Activated CD4-positive, alpha-beta T cell treated with anti-CD3 and anti-CD28 coated beads, Interleukin-2, amount 50 U/mL, for 4 hours (primary cell): Measurements from ENCODE around the gene COL9A1.

Source experiments
- DNase-seq, 2 experiments: peaks; one replicate each; pipeline ENCODE4 v3.0.0-alpha.2; 2020

COL9A1 gene

DNA sequence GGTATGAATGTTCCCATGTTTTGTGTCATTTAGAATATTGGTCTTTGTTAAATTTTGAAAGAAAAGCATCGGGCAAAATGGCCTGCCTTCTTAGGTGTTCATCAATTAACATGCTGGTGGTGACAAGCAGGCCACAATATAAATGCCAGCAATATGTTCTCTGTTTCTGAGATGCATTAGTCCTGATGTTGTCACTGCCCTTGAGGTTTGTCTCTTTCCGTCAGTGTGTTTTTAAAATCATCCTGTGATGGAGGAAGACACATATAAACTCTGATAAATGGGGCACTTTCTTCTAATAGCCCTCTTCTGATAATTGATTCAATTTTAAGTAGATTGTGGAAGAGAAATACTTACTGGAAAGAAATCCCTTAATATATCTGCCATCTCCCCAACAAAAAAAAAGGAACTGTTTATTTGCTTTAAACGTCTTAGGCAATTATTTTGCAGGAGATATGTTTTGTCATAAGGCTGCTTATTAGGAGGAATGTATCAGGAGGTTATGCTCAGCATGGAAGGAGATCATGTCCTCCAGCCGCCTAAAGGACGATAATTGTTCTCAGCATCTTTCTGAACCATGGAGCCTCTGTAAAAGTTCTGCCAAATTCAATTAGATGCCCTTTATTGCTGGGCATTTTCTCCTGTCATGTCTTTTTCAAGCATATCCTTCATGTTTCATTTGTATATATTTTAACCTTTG, 134.1 kb downstream of the COL9A1 start:
- DNase-seq = no peak
